Naive thymus-derived CD4-positive, alpha-beta T cell (primary cell): ENCODE measurements around the gene LRRC4C. TPM values are rescaled to one million over a fixed set of nuclear protein-coding genes. Genes with fewer than 3 reads are reported as not detected.

Source experiments
- ATAC-seq: fragments of 150-1000 bp; cut with Tn5 transposase; 2 replicates; pipeline ENCODE4 v1.10.0; 2021; ENCODE audit warnings: mild to moderate bottlenecking, moderate library complexity
- CTCF ChIA-PET: fragments of 350-600 bp; sonication (Branson Sonifier 250); formaldehyde crosslinking; loops from one replicate; lab custom pipeline; 2021; ENCODE audit warnings: antibody characterized with exemption; lab: Charles Lee
- POLR2A ChIA-PET: fragments of 350-600 bp; sonication (Branson Sonifier 250); formaldehyde crosslinking; loops from one replicate; lab custom pipeline; 2021; ENCODE audit warnings: antibody characterized with exemption, inconsistent platforms; lab: Charles Lee
- DNase-seq, 9 donors: peaks; one replicate each; pipeline versions ENCODE4 v3.0.0 to v3.0.0-alpha.2; 2020 to 2022; ENCODE audit warnings: mixed read lengths in 1 of 9
- H3K27ac ChIP-seq: one replicate; pipeline ENCODE4 v1.7.0; 2013; ENCODE audit warnings: mild to moderate bottlenecking, low read depth, low read length, moderate library complexity
- H3K27me3 ChIP-seq, 2 donors: one replicate each; pipeline ENCODE4 v1.7.0; 2013; ENCODE audit warnings: low read length in 2 of 2, mild to moderate bottlenecking in 2 of 2, moderate library complexity in 2 of 2; ENCODE audit not compliant: control insufficient read depth in 2 of 2, insufficient read depth in 2 of 2
- H3K36me3 ChIP-seq, 3 experiments: 1 replicate in 2 of 3; 2 replicates in 1 of 3; pipeline ENCODE4 v1.7.0; 2013; ENCODE audit warnings: low read length in 3 of 3, mild to moderate bottlenecking in 3 of 3, moderate library complexity in 1 of 3; ENCODE audit not compliant: insufficient read depth in 3 of 3, control insufficient read depth in 2 of 3
- H3K4me1 ChIP-seq, 2 donors: one replicate each; pipeline ENCODE4 v1.7.0; 2013; ENCODE audit warnings: low read length in 2 of 2, mild to moderate bottlenecking in 2 of 2, moderate library complexity in 1 of 2; ENCODE audit not compliant: control insufficient read depth in 2 of 2, insufficient read depth in 2 of 2
- H3K4me3 ChIP-seq: 2 replicates; pipeline ENCODE4 v1.7.0; 2013; ENCODE audit warnings: mild to moderate bottlenecking, low read length
- H3K9me3 ChIP-seq, 3 experiments: 1 replicate in 2 of 3; 2 replicates in 1 of 3; pipeline ENCODE4 v1.7.0; 2013; ENCODE audit warnings: low read length in 3 of 3; ENCODE audit not compliant: control insufficient read depth in 2 of 3
- H3K27ac Mint-ChIP-seq, 9 donors: one replicate each; pipeline ENCODE4 v1.8.0; 2020 to 2022; ENCODE audit warnings: mixed read lengths in 9 of 9, mild to moderate bottlenecking in 8 of 9, moderate library complexity in 5 of 9, inconsistent platforms in 2 of 9
- H3K27me3 Mint-ChIP-seq, 5 donors: one replicate each; pipeline ENCODE4 v1.8.0; 2021 to 2022; ENCODE audit warnings: mixed read lengths in 5 of 5, mild to moderate bottlenecking in 1 of 5
- H3K36me3 Mint-ChIP-seq, 5 donors: one replicate each; pipeline ENCODE4 v1.8.0; 2020 to 2022; ENCODE audit warnings: mixed read lengths in 5 of 5, mild to moderate bottlenecking in 3 of 5, inconsistent platforms in 1 of 5
- H3K4me1 Mint-ChIP-seq, 7 donors: one replicate each; pipeline ENCODE4 v1.8.0; 2020 to 2022; ENCODE audit warnings: mixed read lengths in 7 of 7, mild to moderate bottlenecking in 3 of 7, inconsistent platforms in 1 of 7
- H3K4me3 Mint-ChIP-seq, 10 donors: one replicate each; pipeline ENCODE4 v1.8.0; 2020 to 2022; ENCODE audit warnings: mild to moderate bottlenecking in 10 of 10, mixed read lengths in 10 of 10, moderate library complexity in 6 of 10, inconsistent platforms in 2 of 10
- H3K9me3 Mint-ChIP-seq, 11 donors: one replicate each; pipeline ENCODE4 v1.8.0; 2020 to 2022; ENCODE audit warnings: mixed read lengths in 11 of 11, mild to moderate bottlenecking in 4 of 11, inconsistent platforms in 1 of 11, moderate library complexity in 1 of 11
- intact Hi-C, 2 donors: fragments of 100-400 bp; cut with micrococcal nuclease; formaldehyde crosslinking; loops; one replicate each; pipeline ENCODE4 v1.15.1; 2023
- polyA plus RNA-seq, 2 donors: library from polyadenylated mRNA; unstranded; fragments of 300-500 nt; fragmentation: Illumina TruSeq; gene quantifications; one replicate each; pipeline ENCODE4 v1.2.3, GENCODE V29; 2021
- total RNA-seq, 6 experiments: library from RNA in 5 of 6; stranded (reverse) in 5 of 6; gene quantifications; 1 replicate in 5 of 6; 2 replicates in 1 of 6; pipeline ENCODE4 v1.2.3 and lab custom pipeline; 2021 to 2026

Gene LRRC4C
- total and polyA plus RNA-seq, 7 experiments from 2014 or later: not detected

GRCh38 chr11:40387240-40387980 is 1072.0 kb downstream of the LRRC4C start:
- ChIA-PET CTCF (no interaction called here), POLR2A (no interaction called here)
- H3K4me1 ChIP-seq: no peaks in the 10 kb centered on the region
- no peak overlapping the region for H3K4me3 Mint-ChIP-seq
- no peak overlapping the region for H3K4me3 ChIP-seq
- H3K27ac Mint-ChIP-seq: no peak overlapping the region
- intact Hi-C loops: no loop called here
- no peaks in the 10 kb centered on the region for H3K36me3 ChIP-seq
- H3K4me1 Mint-ChIP-seq: no peaks in the 10 kb centered on the region
- H3K9me3 ChIP-seq: no peaks in the 10 kb centered on the region
- no peak for DNase-seq
- H3K36me3 Mint-ChIP-seq: no peaks in the 10 kb centered on the region
- H3K27ac ChIP-seq: no peak overlapping the region
- H3K9me3 Mint-ChIP-seq: peaks cover 0 to 18% (median 9%) of the 10 kb centered on the region in 11 donors
- H3K27me3 Mint-ChIP-seq: no peaks in the 10 kb centered on the region
- no peak for ATAC-seq
- H3K27me3 ChIP-seq: no peaks in the 10 kb centered on the region

DNA sequence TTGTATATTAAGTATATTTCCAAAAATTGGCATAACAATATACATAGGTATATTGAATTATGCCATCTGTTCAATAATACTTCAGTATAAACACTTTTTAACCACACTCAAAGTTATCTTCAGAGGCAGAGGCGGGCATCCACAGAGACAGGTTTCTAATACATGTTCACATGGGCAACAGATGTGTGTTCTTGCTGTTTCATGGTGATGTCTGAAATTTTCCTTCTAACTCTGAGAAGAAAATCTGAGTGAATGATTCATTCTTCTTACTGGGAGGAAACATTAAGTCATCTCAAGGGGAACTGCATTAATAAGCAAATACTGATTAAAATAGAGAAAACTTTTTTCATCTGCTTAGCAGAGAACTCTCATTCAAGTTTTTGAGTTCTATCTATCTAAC is 1074.5 kb downstream of the LRRC4C start:
- POLR2A ChIA-PET: no interaction called here

GRCh38 chr11:40381481-40381880 is 1078.0 kb downstream of the LRRC4C start:
- Histone ChIP-seq H3K27ac (no peak overlapping the region), H3K4me3 (no peak overlapping the region), H3K9me3 (no peaks in the 10 kb centered on the region), H3K4me1 (no peaks in the 10 kb centered on the region), H3K36me3 (no peaks in the 10 kb centered on the region), H3K27me3 (no peaks in the 10 kb centered on the region)
- H3K4me1 Mint-ChIP-seq: no peaks in the 10 kb centered on the region
- ChIA-PET CTCF (no interaction called here), POLR2A (no interaction called here)
- no peak for DNase-seq
- no peak overlapping the region for H3K4me3 Mint-ChIP-seq
- no peak for ATAC-seq
- H3K36me3 Mint-ChIP-seq: no peaks in the 10 kb centered on the region
- peaks cover 0 to 23% (median 4%) of the 10 kb centered on the region in 11 donors for H3K9me3 Mint-ChIP-seq
- no peak overlapping the region for H3K27ac Mint-ChIP-seq
- no peaks in the 10 kb centered on the region for H3K27me3 Mint-ChIP-seq
- intact Hi-C loops: no loop called here

More for the DNA sequence above, 1074.5 kb downstream of the LRRC4C start:
- Histone ChIP-seq H3K27ac (no peak overlapping the region), H3K36me3 (no peaks in the 10 kb centered on the region), H3K9me3 (no peaks in the 10 kb centered on the region), H3K4me1 (no peaks in the 10 kb centered on the region), H3K4me3 (no peak overlapping the region), H3K27me3 (no peaks in the 10 kb centered on the region)
- no peak for ATAC-seq
- H3K4me3 Mint-ChIP-seq: no peak overlapping the region
- no peaks in the 10 kb centered on the region for H3K36me3 Mint-ChIP-seq
- CTCF ChIA-PET: no interaction called here
- H3K9me3 Mint-ChIP-seq: peaks cover 2 to 15% (median 11%) of the 10 kb centered on the region in 11 donors
- no peak for DNase-seq
- H3K27ac Mint-ChIP-seq: no peak overlapping the region
- H3K4me1 Mint-ChIP-seq: no peaks in the 10 kb centered on the region
- intact Hi-C loops: no loop called here
- no peaks in the 10 kb centered on the region for H3K27me3 Mint-ChIP-seq

- no peaks in the 10 kb centered on the region for H3K36me3 Mint-ChIP-seq
- no peaks in the 10 kb centered on the region for H3K27me3 Mint-ChIP-seq
- Histone ChIP-seq H3K27me3 (no peaks in the 10 kb centered on the region), H3K9me3 (no peaks in the 10 kb centered on the region), H3K27ac (no peak overlapping the region), H3K4me1 (no peaks in the 10 kb centered on the region), H3K36me3 (no peaks in the 10 kb centered on the region), H3K4me3 (no peak overlapping the region)
- peaks cover 0 to 21% (median 4%) of the 10 kb centered on the region in 11 donors for H3K9me3 Mint-ChIP-seq
- intact Hi-C loops: no loop called here
- no peak overlapping the region for H3K27ac Mint-ChIP-seq
- POLR2A ChIA-PET: no interaction called here
- CTCF ChIA-PET: no interaction called here
- ATAC-seq: no peak
- H3K4me1 Mint-ChIP-seq: no peaks in the 10 kb centered on the region
- H3K4me3 Mint-ChIP-seq: no peak overlapping the region
- DNase-seq: no peak
These were observed 1078.6 kb downstream of the LRRC4C start for GRCh38 chr11:40380835-40381234.

- ChIA-PET CTCF (no interaction called here), POLR2A (no interaction called here)
- H3K4me1 ChIP-seq: no peaks in the 10 kb centered on the region
- Mint-ChIP-seq H3K4me3 (no peak overlapping the region), H3K36me3 (no peaks in the 10 kb centered on the region), H3K27ac (no peak overlapping the region), H3K4me1 (no peaks in the 10 kb centered on the region), H3K9me3 (peaks cover 0 to 18% (median 3%) of the 10 kb centered on the region in 11 donors), H3K27me3 (no peaks in the 10 kb centered on the region)
- no peaks in the 10 kb centered on the region for H3K27me3 ChIP-seq
- H3K4me3 ChIP-seq: no peak overlapping the region
- ATAC-seq (no peak), DNase-seq (no peak)
- intact Hi-C loops: no loop called here
- H3K9me3 ChIP-seq: no peaks in the 10 kb centered on the region
- no peak overlapping the region for H3K27ac ChIP-seq
- no peaks in the 10 kb centered on the region for H3K36me3 ChIP-seq
These were observed 1083.1 kb downstream of the LRRC4C start for GRCh38 chr11:40376331-40376730.

- ChIA-PET CTCF (no interaction called here), POLR2A (no interaction called here)
- no peak overlapping the region for H3K27ac ChIP-seq
- H3K27ac Mint-ChIP-seq: no peak overlapping the region
- no peaks in the 10 kb centered on the region for H3K27me3 ChIP-seq
- no peaks in the 10 kb centered on the region for H3K4me1 ChIP-seq
- no peak for ATAC-seq
- no peaks in the 10 kb centered on the region for H3K36me3 ChIP-seq
- peaks cover 0 to 20% (median 3%) of the 10 kb centered on the region in 11 donors for H3K9me3 Mint-ChIP-seq
- intact Hi-C loops: no loop called here
- no peaks in the 10 kb centered on the region for H3K9me3 ChIP-seq
- H3K4me1 Mint-ChIP-seq: no peaks in the 10 kb centered on the region
- H3K36me3 Mint-ChIP-seq: no peaks in the 10 kb centered on the region
- no peak overlapping the region for H3K4me3 ChIP-seq
- DNase-seq: no peak
- H3K27me3 Mint-ChIP-seq: no peaks in the 10 kb centered on the region
- no peak overlapping the region for H3K4me3 Mint-ChIP-seq
These were observed 1088.4 kb downstream of the LRRC4C start for GRCh38 chr11:40370821-40371616.
